SIG-M5 (cell line): ENCODE measurements around the gene H1-8.

Experiments used
- DNase-seq: peaks from one replicate; lab custom pipeline; 2025; lab: John Stamatoyannopoulos, UW

H1-8 gene

GRCh38 chr3:129593595-129594339, 50.8 kb downstream of the H1-8 start:
- no peak for DNase-seq

GRCh38 chr3:129594409-129594808, 51.4 kb downstream of the H1-8 start:
- DNase-seq, result no peak

GRCh38 chr3:129594907-129595390, 52.0 kb downstream of the H1-8 start:
- no peak for DNase-seq

GRCh38 chr3:129595544-129596193, 52.7 kb downstream of the H1-8 start:
- no peak for DNase-seq

DNA sequence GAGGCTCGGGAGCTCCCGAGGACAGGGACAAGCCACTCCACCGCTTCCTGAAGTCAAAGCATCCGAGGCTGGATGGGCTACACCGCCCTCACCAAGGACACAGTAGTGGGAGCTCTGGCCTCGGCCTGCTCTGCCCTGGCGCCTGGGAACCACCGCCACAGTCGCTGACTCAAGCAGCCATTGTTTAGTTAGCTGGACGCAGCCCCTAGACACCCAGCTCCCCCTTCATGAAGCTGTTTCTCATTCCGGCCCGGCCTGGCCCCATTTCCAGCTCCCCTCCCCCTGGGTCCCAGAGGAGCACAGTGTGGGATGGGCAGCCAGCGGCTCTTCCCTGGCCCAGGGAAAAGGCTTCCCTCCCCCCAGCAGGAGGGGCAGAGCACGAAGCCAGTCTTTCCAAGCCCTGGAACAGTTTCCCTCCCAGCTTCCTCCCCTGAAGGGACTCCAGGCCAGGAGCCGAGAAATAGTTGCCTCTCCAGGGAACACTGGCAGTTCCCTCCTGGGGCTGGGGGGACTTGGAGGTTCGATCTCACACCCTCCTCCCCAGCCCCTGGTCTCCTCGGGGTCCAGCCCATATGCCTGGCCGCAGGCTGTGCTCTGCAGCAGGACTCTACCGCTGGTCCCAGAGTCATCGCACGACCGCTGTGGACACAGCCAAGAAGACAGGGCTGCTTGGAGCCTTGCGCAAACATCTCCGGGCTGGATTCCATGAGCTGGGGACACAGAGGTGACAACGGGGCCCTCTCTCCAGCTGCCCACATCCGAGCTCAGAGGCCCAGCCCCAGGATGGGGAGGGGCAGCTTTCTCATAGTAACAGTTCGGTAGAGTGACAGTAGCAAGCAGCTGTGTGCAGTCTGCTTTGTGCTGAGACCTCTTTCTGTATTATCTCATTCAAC, 53.5 kb downstream of the H1-8 start:
- DNase-seq, result no peak

- no peak for DNase-seq
Measured at GRCh38 chr3:129597087-129597999, 54.4 kb downstream of the H1-8 start.

- no peak for DNase-seq
Measured at GRCh38 chr3:129598000-129598381, 55.0 kb downstream of the H1-8 start.

DNA sequence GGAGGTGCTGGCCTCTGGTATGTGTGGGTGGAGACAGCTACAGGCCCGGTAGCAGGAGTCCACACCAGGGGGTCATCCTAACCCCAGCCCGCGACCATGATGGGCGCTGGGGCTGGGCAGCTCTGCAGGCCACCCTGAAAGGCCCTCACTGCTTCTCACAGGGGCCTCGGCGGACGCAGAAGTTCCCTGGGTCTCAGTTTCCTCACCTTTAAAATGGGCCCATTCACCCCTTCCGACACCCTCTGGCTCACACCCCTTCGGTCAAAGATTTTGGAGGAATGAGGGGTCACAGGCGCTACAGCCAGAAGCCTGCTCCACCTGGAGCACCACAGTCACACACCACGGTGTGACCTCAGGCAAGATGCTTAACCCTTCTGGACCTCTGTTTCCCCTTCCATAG, 55.5 kb downstream of the H1-8 start:
- no peak for DNase-seq

- DNase-seq, result no peak
Measured at GRCh38 chr3:129599073-129599472, 56.1 kb downstream of the H1-8 start.

GRCh38 chr3:129599607-129600006, 56.6 kb downstream of the H1-8 start:
- DNase-seq, result no peak

DNA sequence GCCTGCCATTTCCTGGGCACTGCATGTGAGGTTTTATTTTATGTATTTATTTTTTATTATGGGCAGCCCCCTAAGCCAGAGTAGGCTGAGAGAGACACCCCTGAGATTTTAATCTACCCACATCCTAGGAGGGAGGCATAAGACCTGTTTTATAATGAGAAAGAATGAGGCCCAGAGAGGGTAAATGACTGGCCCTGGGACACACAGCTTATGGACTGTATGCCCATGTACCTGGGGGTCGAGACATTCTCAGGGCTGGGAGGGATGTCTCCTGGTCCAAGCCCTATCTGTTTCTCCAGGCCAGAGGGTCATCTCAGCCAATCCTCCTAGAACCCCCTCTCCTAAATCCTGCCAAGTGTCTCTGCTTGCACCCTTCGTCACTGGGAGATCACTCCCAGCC, 57.4 kb downstream of the H1-8 start:
- no peak for DNase-seq
